ENCODE data around the gene GAS5.

Gene GAS5

GRCh38 chr1:173823781-173824314 is 43.9 kb downstream of the GAS5 start:
- no peak for DNase-seq

DNA sequence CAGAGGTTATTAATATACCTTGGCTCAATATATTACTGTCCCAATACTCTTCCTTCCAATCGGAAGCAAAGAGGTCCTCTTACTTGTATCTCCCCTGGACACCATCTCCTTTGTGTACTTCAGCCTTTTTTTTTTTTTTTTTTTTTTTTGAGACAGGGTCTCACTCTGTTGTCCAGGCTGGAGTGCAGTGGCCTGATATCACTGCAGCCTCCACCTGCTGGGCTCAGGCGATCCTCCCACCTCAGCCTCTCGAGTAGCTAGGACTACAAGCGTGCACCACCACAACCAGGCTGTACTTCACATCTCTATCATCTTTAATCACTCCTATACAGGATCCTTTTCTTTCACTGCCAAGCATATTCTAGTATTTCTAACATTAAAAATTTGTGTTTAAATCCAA is 46.1 kb downstream of the GAS5 start:
- no peak for DNase-seq

GRCh38 chr1:173818459-173818858 is 49.3 kb downstream of the GAS5 start:
- DNase-seq: no peak
